D341Med (cell line): ENCODE data around the gene LRTM2.

ENCODE experiments used
- DNase-seq: peaks from one replicate; pipeline ENCODE4 v3.0.0; 2012; ENCODE audit warnings: low spot score

Gene LRTM2

DNA sequence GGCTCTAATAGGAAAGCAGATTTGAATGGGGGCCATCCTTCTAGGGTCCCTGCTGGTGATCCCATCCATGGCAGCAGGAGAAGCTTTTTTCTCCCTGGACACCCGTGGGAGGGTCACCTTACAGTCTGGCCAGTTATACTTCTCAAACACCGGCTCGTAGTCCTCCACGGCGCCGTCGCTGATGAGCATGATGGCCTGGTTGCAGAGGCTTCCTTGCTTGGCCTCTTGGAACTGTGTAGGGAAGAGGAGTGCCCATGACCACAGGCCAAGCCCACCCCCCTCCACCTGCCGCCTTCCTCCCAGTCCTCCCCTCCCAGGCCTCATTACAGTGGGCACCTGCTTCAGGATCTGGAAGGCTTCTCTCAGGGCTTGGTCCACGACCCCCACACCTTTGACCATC is 64.3 kb downstream of the LRTM2 start:
- DNase-seq = no peak

DNA sequence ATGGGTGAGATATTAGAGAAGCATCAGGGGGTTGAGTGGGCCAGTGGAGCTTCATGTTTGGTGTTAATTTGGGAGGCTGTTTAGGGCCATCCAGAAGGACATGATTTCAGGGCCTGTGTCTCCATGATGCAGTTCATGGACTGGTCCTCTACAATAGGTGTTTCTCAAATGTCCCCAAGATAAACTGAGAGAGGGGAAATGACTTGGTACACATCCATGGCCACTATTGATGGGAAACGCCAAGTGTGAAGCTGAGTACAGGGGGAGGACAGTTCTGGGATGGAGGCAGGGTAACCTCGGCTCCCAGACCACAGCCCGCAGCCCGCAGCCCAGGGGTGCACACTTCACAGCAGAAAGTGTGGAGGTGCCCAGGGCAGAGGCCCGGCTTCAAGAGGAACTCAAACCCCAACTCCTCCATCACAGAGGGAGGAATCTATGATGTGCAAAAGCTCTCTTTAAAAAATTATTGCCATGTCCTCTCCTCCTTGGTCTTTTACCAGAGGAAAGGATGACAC is 64.8 kb downstream of the LRTM2 start:
- DNase-seq = no peak

DNA sequence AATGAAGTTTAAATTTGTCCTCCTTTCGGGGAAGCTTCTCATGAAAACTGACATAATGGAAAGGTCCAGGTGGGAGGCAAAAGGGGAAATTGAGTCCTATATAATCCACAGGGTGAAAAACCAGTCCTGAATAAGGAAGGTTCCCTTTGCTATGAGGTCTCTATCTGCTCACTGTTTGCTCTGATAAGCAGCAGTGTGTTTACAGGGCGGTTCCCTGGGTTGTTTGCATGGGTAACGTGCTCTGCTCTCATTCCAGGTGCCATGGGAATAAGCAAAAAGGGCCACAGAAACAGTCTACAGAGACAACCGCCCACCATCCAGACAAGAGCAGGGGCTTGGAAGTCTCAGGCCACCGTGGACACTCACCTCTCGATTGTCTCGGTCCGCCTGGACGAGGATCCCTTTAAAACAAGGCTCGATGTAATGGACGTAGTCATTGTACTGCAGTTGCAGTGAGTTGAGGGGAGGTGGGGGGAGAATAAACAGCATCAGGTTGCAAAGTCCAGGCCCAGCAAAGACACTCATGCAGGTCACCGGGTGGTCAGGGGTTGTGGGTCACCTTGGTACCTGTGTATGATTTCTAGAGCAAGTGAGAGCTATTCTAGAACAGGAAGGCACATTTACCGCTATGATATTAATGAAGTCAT is 65.4 kb downstream of the LRTM2 start:
- no peak for DNase-seq
